GM21515 (cell line): ENCODE results near the gene PDCD4.

Experiments
- ATAC-seq: cut with Tn5 transposase; IDR thresholded peaks from one replicate; pipeline ENCODE4 v1.9.1; 2021; ENCODE audit not compliant: unreplicated experiment

Gene PDCD4

DNA sequence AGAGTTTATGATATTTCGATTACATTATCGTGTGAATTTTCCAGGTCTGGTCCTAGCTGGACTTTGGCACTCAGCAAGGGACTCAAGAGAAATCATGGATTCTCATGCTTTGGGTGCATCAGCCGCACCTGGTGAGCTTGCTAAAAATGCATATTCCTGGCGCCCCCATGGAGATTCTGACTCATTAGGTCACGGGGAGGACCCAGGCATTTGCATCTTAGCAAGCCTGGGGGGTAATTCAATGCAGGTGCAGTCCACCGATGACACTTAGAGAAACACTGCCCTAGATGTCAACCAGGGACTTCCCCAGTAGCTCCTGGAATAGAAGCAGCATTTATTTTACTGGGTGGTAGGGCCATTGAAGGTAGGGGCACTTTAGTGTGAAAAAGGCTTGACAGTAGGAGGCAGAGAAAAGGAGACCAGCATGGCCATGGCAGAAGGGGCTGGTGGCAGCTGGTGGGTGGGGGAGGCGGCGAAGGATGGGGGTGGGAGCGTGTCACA, 29.9 kb upstream of the PDCD4 start:
- peak; percentile 78 for ATAC-seq

- no peak for ATAC-seq
Measured at GRCh38 chr10:110842326-110842904, 29.3 kb upstream of the PDCD4 start.

DNA sequence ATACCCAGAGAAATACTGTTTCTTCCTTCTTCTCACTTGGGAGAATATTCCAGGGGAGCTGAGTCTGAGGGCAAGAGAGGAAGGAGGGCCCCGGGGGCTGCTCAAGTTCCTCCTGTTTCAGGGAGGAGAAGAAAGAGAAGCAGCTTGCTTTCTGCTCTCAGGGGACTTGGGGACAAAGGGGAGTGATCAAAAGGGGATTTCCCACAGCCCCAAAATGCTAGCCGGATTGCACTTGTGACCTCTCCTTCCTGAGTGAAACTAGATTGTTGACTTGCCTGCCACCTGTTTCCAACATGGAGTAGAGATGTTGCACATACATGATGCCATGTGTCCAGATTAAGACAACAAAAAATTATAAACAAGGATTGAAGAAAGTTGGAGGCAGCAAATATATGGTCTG, 28.7 kb upstream of the PDCD4 start:
- peak; percentile 71 for ATAC-seq

- no peak for ATAC-seq
Measured at GRCh38 chr10:110843796-110844616, 27.7 kb upstream of the PDCD4 start.

- ATAC-seq, result no peak
Measured at GRCh38 chr10:110844617-110844881, 27.2 kb upstream of the PDCD4 start.

- ATAC-seq, result no peak
Measured at GRCh38 chr10:110845192-110845755, 26.5 kb upstream of the PDCD4 start.

GRCh38 chr10:110845756-110846620, 25.7 kb upstream of the PDCD4 start:
- ATAC-seq, result no peak

DNA sequence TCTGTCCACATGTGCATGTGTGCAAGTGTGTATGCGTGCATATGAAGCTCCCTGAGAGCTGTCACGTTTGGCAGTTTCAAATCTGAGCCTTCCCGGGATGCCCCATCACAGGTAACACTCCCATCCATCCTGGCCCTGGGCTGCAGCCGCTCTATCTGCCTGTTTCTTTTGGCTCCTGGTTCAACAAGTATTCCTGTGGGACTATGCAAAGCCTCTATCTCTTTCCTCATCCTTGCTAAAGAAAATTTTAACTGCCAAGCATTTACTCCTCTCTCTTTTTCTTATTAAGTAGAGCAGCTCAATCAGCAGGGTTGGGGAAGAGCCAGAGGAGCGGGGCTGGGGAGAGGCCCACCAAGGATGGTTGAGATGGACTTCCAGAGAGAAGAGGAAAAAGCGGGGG, 24.4 kb upstream of the PDCD4 start:
- ATAC-seq, result no peak

GRCh38 chr10:110848106-110848505, 23.6 kb upstream of the PDCD4 start:
- ATAC-seq, result no peak

- no peak for ATAC-seq
Measured at GRCh38 chr10:110850099-110850498, 21.6 kb upstream of the PDCD4 start.

- no peak for ATAC-seq
Measured at GRCh38 chr10:110851020-110851612, 20.6 kb upstream of the PDCD4 start.

- no peak for ATAC-seq
Measured at GRCh38 chr10:110852255-110852896, 19.4 kb upstream of the PDCD4 start.

DNA sequence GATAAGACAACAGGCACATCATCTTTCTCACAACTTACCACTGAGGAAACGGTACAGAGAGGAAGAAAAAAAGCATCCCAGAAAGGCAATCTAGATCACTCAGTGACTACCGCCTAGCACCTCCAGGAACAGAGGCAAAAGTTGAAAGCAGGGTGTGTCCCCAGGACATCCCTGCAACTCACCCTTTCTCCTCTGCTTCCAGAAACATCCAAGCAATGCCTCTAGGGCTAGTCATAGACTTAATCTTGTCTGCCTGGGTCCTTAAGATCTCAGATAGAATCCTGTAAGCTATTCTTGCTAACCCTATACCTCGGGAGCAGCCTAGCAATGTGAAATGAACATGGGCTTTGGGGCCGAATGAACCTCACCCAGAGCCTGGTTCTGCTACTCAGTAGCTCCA, 18.8 kb upstream of the PDCD4 start:
- ATAC-seq, result no peak

GRCh38 chr10:110853921-110854605, 17.7 kb upstream of the PDCD4 start:
- no peak for ATAC-seq

- ATAC-seq, result no peak
Measured at GRCh38 chr10:110857265-110858171, 14.2 kb upstream of the PDCD4 start.

DNA sequence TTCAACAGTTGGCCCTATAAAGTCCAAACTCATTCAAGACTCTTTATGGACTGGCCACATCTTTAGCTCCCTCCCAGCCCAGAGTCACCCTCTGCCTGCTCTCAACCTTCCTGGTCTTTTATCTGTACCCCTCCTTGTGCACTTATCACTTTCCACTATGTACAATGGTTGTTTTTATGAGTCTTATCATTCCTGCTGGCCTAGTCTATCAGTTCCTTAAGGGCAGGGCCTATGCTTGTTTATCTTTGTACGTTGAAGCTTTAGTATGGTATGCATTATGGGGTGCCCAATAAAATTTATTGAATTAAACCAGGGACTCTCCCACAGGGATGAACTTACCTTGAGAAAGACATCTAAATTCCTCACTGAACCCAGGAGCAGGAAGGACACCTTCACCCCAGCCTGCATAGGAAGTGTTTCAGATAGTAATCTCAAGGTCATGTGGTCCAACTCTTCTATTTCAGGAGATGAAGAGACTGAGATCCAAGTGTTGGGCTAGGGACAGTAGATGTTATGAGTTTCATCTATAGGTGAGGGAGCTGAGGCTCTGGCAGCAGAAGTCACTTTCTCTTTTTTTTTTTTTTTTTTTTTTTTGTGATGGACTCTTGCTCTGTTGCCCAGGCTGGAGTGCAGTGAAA, 13.3 kb upstream of the PDCD4 start:
- no peak for ATAC-seq

DNA sequence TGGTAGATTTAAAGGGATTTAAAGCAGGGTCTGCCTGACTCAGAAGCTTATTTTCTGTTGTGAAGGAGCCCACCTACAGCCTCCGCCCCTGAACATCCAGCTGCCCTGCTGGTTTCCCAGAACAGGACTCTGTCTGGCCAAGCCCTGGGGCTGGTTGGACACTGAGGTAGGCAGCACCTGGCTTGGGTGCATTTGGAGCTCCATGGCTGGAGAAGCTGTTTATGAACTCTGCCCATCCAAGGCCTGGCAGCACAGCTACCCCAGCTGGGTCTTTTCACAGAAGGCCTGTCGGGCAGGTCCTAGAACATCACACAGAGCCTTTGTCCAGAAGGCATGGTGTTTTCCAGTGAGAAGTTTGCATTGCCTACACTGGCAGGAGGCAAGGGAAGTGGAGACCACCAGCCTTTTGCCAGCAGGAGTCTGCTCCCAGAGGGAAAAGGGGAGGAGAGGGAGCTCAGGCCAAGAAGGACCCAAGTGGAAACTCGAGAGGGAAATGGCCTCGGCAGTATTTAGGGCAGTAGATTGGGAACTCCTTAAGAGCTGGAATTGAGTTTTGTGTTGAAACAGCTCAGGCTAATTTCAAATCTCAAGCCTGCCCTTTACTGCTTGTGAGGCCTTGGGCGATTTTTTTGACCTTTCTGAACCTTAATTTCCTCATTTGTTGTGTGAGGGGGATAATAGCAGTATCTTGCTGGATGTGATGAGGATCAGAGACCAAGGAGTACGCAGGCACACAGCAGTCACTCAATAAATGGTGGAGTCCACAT, 12.3 kb upstream of the PDCD4 start:
- no peak for ATAC-seq

DNA sequence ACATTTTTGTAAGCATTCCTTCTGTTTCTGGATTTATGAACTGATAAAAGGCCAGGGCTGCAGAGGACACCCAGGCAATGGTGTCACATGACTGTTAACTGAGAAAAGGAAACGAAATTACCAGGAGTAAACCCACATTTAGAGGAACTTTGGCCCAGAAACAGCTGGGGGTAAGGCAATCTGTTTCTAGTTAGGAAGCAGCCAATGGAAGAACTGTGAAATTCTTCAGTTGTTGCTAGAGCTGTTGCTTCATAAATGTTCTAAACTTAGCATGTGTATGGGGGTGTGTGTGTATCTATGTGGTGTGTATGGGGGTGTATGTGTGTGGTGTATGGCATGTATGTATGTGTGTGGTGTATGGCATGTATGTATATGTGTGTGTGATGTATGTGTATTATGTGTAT, 11.8 kb upstream of the PDCD4 start:
- ATAC-seq, result no peak
